ENCODE data around the gene PLXNA1.

Gene PLXNA1

GRCh38 chr3:126954141-126954842 is 28.6 kb upstream of the PLXNA1 start:
- DNase-seq, result no peak

- DNase-seq, result no peak
These were observed 27.7 kb upstream of the PLXNA1 start for GRCh38 chr3:126955004-126955790.

GRCh38 chr3:126956361-126956760 is 26.6 kb upstream of the PLXNA1 start:
- peak; percentile 36 for DNase-seq

- peak; percentile 79 for DNase-seq
These were observed 25.9 kb upstream of the PLXNA1 start for GRCh38 chr3:126956866-126957650.

- no peak for DNase-seq
These were observed 24.9 kb upstream of the PLXNA1 start for GRCh38 chr3:126957776-126958637.

- no peak for DNase-seq
These were observed 24.3 kb upstream of the PLXNA1 start for GRCh38 chr3:126958638-126959085.

GRCh38 chr3:126959136-126959920 is 23.6 kb upstream of the PLXNA1 start:
- no peak for DNase-seq

- peak; percentile 50 for DNase-seq
These were observed 22.9 kb upstream of the PLXNA1 start for GRCh38 chr3:126959921-126960603.

- DNase-seq, result peak; percentile 82
These were observed 22.3 kb upstream of the PLXNA1 start for GRCh38 chr3:126960604-126960995.

- peak; percentile 72 for DNase-seq
These were observed 21.6 kb upstream of the PLXNA1 start for GRCh38 chr3:126961191-126961790.

GRCh38 chr3:126961791-126962461 is 21.0 kb upstream of the PLXNA1 start:
- no peak for DNase-seq

- no peak for DNase-seq
These were observed 20.2 kb upstream of the PLXNA1 start for GRCh38 chr3:126962756-126963155.

GRCh38 chr3:126963261-126964190 is 19.4 kb upstream of the PLXNA1 start:
- no peak for DNase-seq

- no peak for DNase-seq
These were observed 18.7 kb upstream of the PLXNA1 start for GRCh38 chr3:126964261-126964660.

- DNase-seq, result no peak
These were observed 18.0 kb upstream of the PLXNA1 start for GRCh38 chr3:126964950-126965349.

GRCh38 chr3:126965526-126966080 is 17.3 kb upstream of the PLXNA1 start:
- no peak for DNase-seq

GRCh38 chr3:126967386-126967785 is 15.5 kb upstream of the PLXNA1 start:
- no peak for DNase-seq
